ENCODE data around the gene MADCAM1. TPM values are rescaled to one million over a fixed set of nuclear protein-coding genes. Genes with fewer than 3 reads are reported as not detected.

MADCAM1 gene
- total and polyA plus RNA-seq, 4 donors: 0.24 to 4.4 (median 0.61) TPM

GRCh38 chr19:511101-511851 lies 15.0 kb downstream of the MADCAM1 start:
- Histone ChIP-seq H3K9me3 (ENCODE audit: control insufficient read depth in 4 of 4, insufficient read depth in 3 of 4, low read length in 3 of 4) (no peaks in the 10 kb centered on the region), H3K9ac (ENCODE audit: insufficient read depth in 1 of 2, low read length in 2 of 2) (peak overlapping the region in 1 of 2 donors; percentile 51), H3K4me3 (peak overlapping the region; percentile 3), H3K36me3 (ENCODE audit: control insufficient read depth in 4 of 4, insufficient read depth in 4 of 4, low read length in 4 of 4) (peaks cover 0 to 7% (median 5%) of the 10 kb centered on the region in 4 donors), H3K27me3 (ENCODE audit: control insufficient read depth in 3 of 3, insufficient read depth in 3 of 3, low read length in 2 of 3) (no peaks in the 10 kb centered on the region), H3K27ac (ENCODE audit: low read depth in 1 of 2, low read length in 1 of 2) (peak overlapping the region; percentile 52 to 77), H3K4me1 (ENCODE audit: control insufficient read depth in 5 of 5, insufficient read depth in 5 of 5, low read length in 5 of 5) (peaks cover 0 to 27% (median 5%) of the 10 kb centered on the region in 5 donors)
- peak; percentile 26 to 55 (median 35) for DNase-seq
- no peak for TF ChIP-seq CTCF (IDR thresholded peaks at IDR 0.05; ENCODE audit: control extremely low read depth, extremely low read depth)
- WGBS, 2 donors: 20 to 33% methylated on average over 24 to 30 of the region's 30 CpGs
- ATAC-seq (ENCODE audit: insufficient read depth, low FRiP score): no peak

- no peak overlapping the region for H3K4me3 ChIP-seq
- H3K27me3 ChIP-seq (ENCODE audit: control insufficient read depth in 3 of 3, insufficient read depth in 3 of 3, low read length in 2 of 3): no peaks in the 10 kb centered on the region
- H3K9me3 ChIP-seq (ENCODE audit: control insufficient read depth in 4 of 4, insufficient read depth in 3 of 4, low read length in 3 of 4): no peaks in the 10 kb centered on the region
- TF ChIP-seq CTCF (IDR thresholded peaks at IDR 0.05; ENCODE audit: control extremely low read depth, extremely low read depth): no peak
- H3K36me3 ChIP-seq (ENCODE audit: control insufficient read depth in 4 of 4, insufficient read depth in 4 of 4, low read length in 4 of 4): peaks cover 0 to 7% (median 5%) of the 10 kb centered on the region in 4 donors
- H3K9ac ChIP-seq (ENCODE audit: insufficient read depth in 1 of 2, low read length in 2 of 2): no peak overlapping the region
- DNase-seq (peak; percentile 73 to 88 (median 86)), ATAC-seq (ENCODE audit: insufficient read depth, low FRiP score) (no peak)
- peak overlapping the region in 1 of 2 donors; percentile 44 for H3K27ac ChIP-seq (ENCODE audit: low read depth in 1 of 2, low read length in 1 of 2)
- WGBS, 2 donors: 57 to 59% methylated on average over 58 to 62 of the region's 62 CpGs
- peaks cover 0 to 28% (median 9%) of the 10 kb centered on the region in 5 donors for H3K4me1 ChIP-seq (ENCODE audit: control insufficient read depth in 5 of 5, insufficient read depth in 5 of 5, low read length in 5 of 5)
These were observed 16.5 kb downstream of the MADCAM1 start for GRCh38 chr19:512547-513365.

- Histone ChIP-seq H3K4me3 (no peak overlapping the region), H3K27ac (ENCODE audit: low read depth in 1 of 2, low read length in 1 of 2) (no peak overlapping the region), H3K36me3 (ENCODE audit: control insufficient read depth in 4 of 4, insufficient read depth in 4 of 4, low read length in 4 of 4) (peaks cover 0 to 7% (median 5%) of the 10 kb centered on the region in 4 donors), H3K9ac (ENCODE audit: insufficient read depth in 1 of 2, low read length in 2 of 2) (no peak overlapping the region), H3K4me1 (ENCODE audit: control insufficient read depth in 5 of 5, insufficient read depth in 5 of 5, low read length in 5 of 5) (peaks cover 0 to 20% (median 4%) of the 10 kb centered on the region in 5 donors), H3K27me3 (ENCODE audit: control insufficient read depth in 3 of 3, insufficient read depth in 3 of 3, low read length in 2 of 3) (no peaks in the 10 kb centered on the region), H3K9me3 (ENCODE audit: control insufficient read depth in 4 of 4, insufficient read depth in 3 of 4, low read length in 3 of 4) (no peaks in the 10 kb centered on the region)
- no peak for TF ChIP-seq CTCF (IDR thresholded peaks at IDR 0.05; ENCODE audit: control extremely low read depth, extremely low read depth)
- DNase-seq (no peak), ATAC-seq (ENCODE audit: insufficient read depth, low FRiP score) (no peak)
- 88 to 91% methylated on average over 10 of the region's 10 CpGs for WGBS, 2 donors
These were observed 17.3 kb downstream of the MADCAM1 start for GRCh38 chr19:513368-514165.
